ENCODE results near the gene CFAP299.
"Not testable (repeated sequence)": the region's sequence is repeated elsewhere in the genome, so short reads cannot be mapped to it uniquely, and the experiment has no call there.

Gene CFAP299

DNA sequence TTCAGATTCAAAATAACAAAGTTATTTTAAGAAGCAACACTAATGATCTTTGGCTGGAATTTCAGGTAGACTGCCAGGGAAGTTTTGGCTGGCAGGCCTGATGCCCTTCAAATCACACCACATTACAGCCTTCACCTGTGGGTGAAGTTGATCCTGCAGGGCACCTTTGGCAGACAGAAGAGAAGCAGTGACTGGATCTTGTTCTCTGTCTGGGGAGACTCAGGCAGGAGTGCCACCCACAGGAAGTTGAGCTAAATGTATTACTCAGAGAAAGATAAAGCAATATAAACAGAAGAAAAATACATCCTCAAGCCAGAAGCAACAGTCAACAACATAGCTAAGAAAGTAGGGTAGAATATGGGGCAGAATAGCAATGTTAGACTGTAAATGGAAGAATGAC, 12.8 kb upstream of the CFAP299 start:
- no peaks in the 10 kb centered on the region for H4K20me1 ChIP-seq
- TF ChIP-seq Cebpa-rat (IDR thresholded peaks at IDR 0.05) = no peak
- H3K9me3 ChIP-seq (replicated peaks in 1 of 11) = no peaks in the 10 kb centered on the region
- H3K36me3 ChIP-seq = no peaks in the 10 kb centered on the region
- no peak overlapping the region for H3K9ac ChIP-seq
- H3K4me3 ChIP-seq = no peak overlapping the region
- no peak overlapping the region for H3K27ac ChIP-seq
- no peaks in the 10 kb centered on the region for H3K4me1 ChIP-seq
- no peaks in the 10 kb centered on the region for H3K27me3 ChIP-seq
- no peak overlapping the region for H3K4me2 ChIP-seq

GRCh38 chr4:80324171-80324570, 11.4 kb upstream of the CFAP299 start:
- Histone ChIP-seq H3K9me3 (replicated peaks in 1 of 11) (no peaks in the 10 kb centered on the region), H3K4me2 (no peak overlapping the region), H3K36me3 (no peaks in the 10 kb centered on the region), H3K27me3 (no peaks in the 10 kb centered on the region), H3K4me1 (no peaks in the 10 kb centered on the region), H4K20me1 (no peaks in the 10 kb centered on the region), H3K9ac (no peak overlapping the region), H3K27ac (no peak overlapping the region), H3K4me3 (no peak overlapping the region)
- no peak for TF ChIP-seq Cebpa-rat (IDR thresholded peaks at IDR 0.05)

DNA sequence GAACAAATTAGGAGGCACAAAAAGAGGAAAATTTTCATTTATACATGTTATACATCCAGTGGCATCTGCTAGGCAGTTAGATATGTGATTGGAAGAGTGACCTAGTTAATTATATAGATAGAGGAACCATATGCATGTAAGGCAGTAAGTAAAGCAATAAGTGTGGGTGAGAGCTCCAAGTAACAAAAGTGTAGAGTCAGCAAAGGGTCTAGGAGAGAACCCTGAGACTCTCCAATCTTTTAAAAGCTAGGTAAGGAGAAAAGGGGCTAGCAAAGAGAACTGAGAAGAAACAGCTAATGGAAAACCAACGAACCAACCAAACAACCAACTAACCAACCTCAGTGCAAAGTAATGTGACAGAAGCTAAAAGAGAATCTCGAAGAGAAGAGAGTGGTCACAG, 3.8 kb upstream of the CFAP299 start:
- Histone ChIP-seq H3K27me3 (no peaks in the 10 kb centered on the region), H4K20me1 (no peaks in the 10 kb centered on the region), H3K36me3 (no peaks in the 10 kb centered on the region), H3K4me2 (no peak overlapping the region), H3K9ac (no peak overlapping the region), H3K9me3 (replicated peaks in 1 of 11) (peaks cover 5 to 13% (median 7%) of the 10 kb centered on the region in 11 experiments; a peak in 17 of 22 replicates), H3K4me1 (no peaks in the 10 kb centered on the region), H3K27ac (no peak overlapping the region), H3K4me3 (no peak overlapping the region)
- TF ChIP-seq Cebpa-rat (IDR thresholded peaks at IDR 0.05) = no peak

DNA sequence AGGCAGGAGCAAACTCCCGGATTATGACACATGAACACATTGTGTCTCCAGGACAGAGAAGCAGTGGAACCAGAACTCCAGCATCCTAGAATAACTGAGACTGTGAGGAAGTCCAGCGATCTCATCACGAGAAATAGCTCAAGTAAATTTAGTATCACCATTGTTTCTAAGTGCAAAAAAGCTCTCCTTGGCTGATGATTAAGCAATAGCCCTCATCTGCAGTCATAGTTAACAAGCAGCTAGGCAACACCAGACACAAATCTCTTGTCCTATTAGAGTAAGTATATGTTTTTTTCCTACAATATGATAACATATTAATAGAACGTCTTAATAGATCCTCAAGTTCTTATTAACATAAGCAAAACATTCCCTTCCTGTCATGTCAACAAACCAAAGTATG, 2.4 kb upstream of the CFAP299 start:
- Histone ChIP-seq H3K27me3 (no peaks in the 10 kb centered on the region), H3K4me1 (no peaks in the 10 kb centered on the region), H3K36me3 (no peaks in the 10 kb centered on the region), H4K20me1 (no peaks in the 10 kb centered on the region), H3K4me3 (no peak overlapping the region), H3K4me2 (no peak overlapping the region), H3K9ac (no peak overlapping the region), H3K27ac (no peak overlapping the region), H3K9me3 (replicated peaks in 1 of 11) (peaks cover 5 to 13% (median 7%) of the 10 kb centered on the region in 11 experiments; a peak in 17 of 22 replicates)
- TF ChIP-seq Cebpa-rat (IDR thresholded peaks at IDR 0.05) = no peak

GRCh38 chr4:80334568-80334967, 962 bp upstream of the CFAP299 start:
- Histone ChIP-seq H3K9ac (no peak overlapping the region), H3K4me3 (no peak overlapping the region; a peak in 1 of 20 replicates), H4K20me1 (no peaks in the 10 kb centered on the region), H3K4me2 (no peak overlapping the region), H3K9me3 (replicated peaks in 1 of 11) (peaks cover 5 to 13% (median 7%) of the 10 kb centered on the region in 11 experiments; a peak in 17 of 22 replicates), H3K36me3 (no peaks in the 10 kb centered on the region), H3K4me1 (no peaks in the 10 kb centered on the region), H3K27me3 (no peaks in the 10 kb centered on the region), H3K27ac (no peak overlapping the region)
- no peak for TF ChIP-seq Cebpa-rat (IDR thresholded peaks at IDR 0.05)

GRCh38 chr4:80335226-80335553, 340 bp upstream of the CFAP299 start:
- Histone ChIP-seq H3K4me3 (no peak overlapping the region; a peak in 1 of 20 replicates), H3K4me2 (no peak overlapping the region), H4K20me1 (no peaks in the 10 kb centered on the region), H3K36me3 (no peaks in the 10 kb centered on the region), H3K27ac (no peak overlapping the region), H3K9me3 (replicated peaks in 1 of 11) (peaks cover 6 to 15% (median 9%) of the 10 kb centered on the region in 11 experiments; a peak in 17 of 22 replicates), H3K27me3 (no peaks in the 10 kb centered on the region), H3K9ac (no peak overlapping the region), H3K4me1 (no peaks in the 10 kb centered on the region)
- no peak for TF ChIP-seq Cebpa-rat (IDR thresholded peaks at IDR 0.05)

- no peaks in the 10 kb centered on the region for H3K27me3 ChIP-seq
- no peak overlapping the region for H3K9ac ChIP-seq
- no peak overlapping the region for H3K4me3 ChIP-seq
- H3K27ac ChIP-seq = no peak overlapping the region
- no peak for TF ChIP-seq Cebpa-rat (IDR thresholded peaks at IDR 0.05)
- peaks cover 17 to 28% (median 22%) of the 10 kb centered on the region in 11 experiments for H3K9me3 ChIP-seq (replicated peaks in 1 of 11)
- H4K20me1 ChIP-seq = no peaks in the 10 kb centered on the region
- no peaks in the 10 kb centered on the region for H3K36me3 ChIP-seq
- no peaks in the 10 kb centered on the region for H3K4me1 ChIP-seq
- H3K4me2 ChIP-seq = no peak overlapping the region
Observed at GRCh38 chr4:80336582-80336981, 1.1 kb downstream of the CFAP299 start.

DNA sequence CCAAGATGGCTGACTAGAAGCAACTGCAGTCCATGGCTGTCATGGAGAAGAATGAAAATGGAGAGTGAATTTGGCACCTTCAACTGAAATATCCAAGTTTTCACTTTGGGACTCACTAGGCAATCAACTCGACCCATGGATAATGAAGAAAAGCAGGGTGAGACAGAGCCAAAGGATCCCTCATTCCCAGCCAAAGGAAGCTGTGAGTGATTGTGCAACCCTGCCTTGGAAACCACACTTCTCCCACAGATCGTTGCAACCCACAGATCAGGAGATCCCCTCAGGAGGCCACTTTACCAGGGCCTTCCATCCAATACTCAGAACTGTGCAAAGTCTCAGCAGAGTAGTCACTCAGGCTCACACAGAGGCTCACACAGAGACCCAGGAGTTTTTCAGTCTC, 4.5 kb downstream of the CFAP299 start:
- Histone ChIP-seq H3K4me2 (no peak overlapping the region), H3K9me3 (replicated peaks in 1 of 11) (peaks cover 38 to 55% (median 44%) of the 10 kb centered on the region in 11 experiments), H3K27ac (no peak overlapping the region), H3K4me3 (no peak overlapping the region), H3K36me3 (no peaks in the 10 kb centered on the region), H3K4me1 (no peaks in the 10 kb centered on the region), H3K27me3 (no peaks in the 10 kb centered on the region), H3K9ac (no peak overlapping the region), H4K20me1 (no peaks in the 10 kb centered on the region)
- no peak for TF ChIP-seq Cebpa-rat (IDR thresholded peaks at IDR 0.05)

- H3K4me3 ChIP-seq, H3K9ac ChIP-seq, H4K20me1 ChIP-seq, H3K27me3 ChIP-seq, H3K27ac ChIP-seq, H3K4me1 ChIP-seq, H3K4me2 ChIP-seq, H3K36me3 ChIP-seq: not testable (repeated sequence)
- peaks cover 31 to 45% (median 37%) of the 10 kb centered on the region in 11 experiments for H3K9me3 ChIP-seq (replicated peaks in 1 of 11)
Observed at GRCh38 chr4:80342684-80343083, 7.2 kb downstream of the CFAP299 start.

- Histone ChIP-seq H3K9ac (no peak overlapping the region), H3K27me3 (no peaks in the 10 kb centered on the region), H4K20me1 (no peaks in the 10 kb centered on the region), H3K9me3 (replicated peaks in 1 of 11) (peaks cover 31 to 45% (median 37%) of the 10 kb centered on the region in 11 experiments), H3K4me1 (no peaks in the 10 kb centered on the region), H3K4me2 (no peak overlapping the region), H3K27ac (no peak overlapping the region), H3K36me3 (no peaks in the 10 kb centered on the region), H3K4me3 (no peak overlapping the region)
- no peak for TF ChIP-seq Cebpa-rat (IDR thresholded peaks at IDR 0.05)
Observed at GRCh38 chr4:80343887-80344286, 8.4 kb downstream of the CFAP299 start.

Measured in BLaER1 treated with 17β-estradiol and CSF1 and Interleukin-3, amounts not matched to agents 10 nM and 100 nM (cell line).